GM12878 (cell line): ENCODE results near the gene SOS1. TPM values are rescaled to one million over a fixed set of nuclear protein-coding genes. Genes with fewer than 3 reads are reported as not detected.

Experiments
- BRCA1 ChIP-seq: IDR thresholded peaks from 2 replicates; pipeline ENCODE4 v1.6.1; 2011; ENCODE audit warnings: low read depth, low read length, improper control_type of control experiment
- CHD1 ChIP-seq: IDR thresholded peaks from 2 replicates; pipeline ENCODE4 v1.6.1; 2012; ENCODE audit warnings: low read depth, low read length, improper control_type of control experiment
- ETV6 ChIP-seq, 2 experiments: fragments of 450-650 bp in 1 of 2; IDR thresholded peaks in 1 of 2; conservative IDR thresholded peaks in 1 of 2; 2 replicates each; pipeline ENCODE4 v1.6.1; 2014; ENCODE audit warnings: antibody characterized with exemption in 1 of 2, borderline replicate concordance in 1 of 2, low read depth in 1 of 2, mild to moderate bottlenecking in 1 of 2, moderate library complexity in 1 of 2
- SUPT20H ChIP-seq: IDR thresholded peaks from 2 replicates; pipeline ENCODE4 v1.6.1; 2011; ENCODE audit warnings: low read depth, mild to moderate bottlenecking, low read length, moderate library complexity, borderline replicate concordance; ENCODE audit not compliant: control insufficient read depth
- TBL1XR1 ChIP-seq: IDR thresholded peaks from 2 replicates; pipeline ENCODE4 v1.6.1; 2012; ENCODE audit warnings: low read depth, low read length, improper control_type of control experiment
- TCF3 ChIP-seq: IDR thresholded peaks from 2 replicates; pipeline ENCODE4 v1.6.1; 2012; ENCODE audit warnings: low read depth, mild to moderate bottlenecking, low read length, borderline replicate concordance; ENCODE audit not compliant: insufficient read depth
- polyA plus RNA-seq, 11 experiments: library from polyadenylated mRNA; depleted of rRNA in 4 of 11; unstranded in 6 of 11; stranded (reverse) in 5 of 11; fragments of >200 nt; fragmentation: Nextera tagmentation in 4 of 11; fragmentation: Illumina TruSeq in 1 of 11; extraction: Ambion mirVana in 4 of 11; extraction: Trizol in 1 of 11; gene quantifications; 1 replicate in 1 of 11; 2 replicates in 10 of 11; pipeline versions ENCODE4 v1.2.1 to v1.2.3, GENCODE V29; 2011 to 2016; ENCODE audit warnings: inconsistent platforms in 2 of 11, missing spikeins in 2 of 11, low read depth in 1 of 11
- total RNA-seq, 4 experiments: library from RNA; depleted of rRNA in 3 of 4; stranded (reverse); fragments of >200 nt in 3 of 4; fragmentation: Illumina TruSeq in 1 of 4; extraction: Trizol in 1 of 4; gene quantifications; 2 replicates each; pipeline versions ENCODE4 v1.2.1 to v1.2.3, GENCODE V29; 2013 to 2021
- TF ChIP-seq, protein P1 (sequence below): fragments of 450-650 bp; IDR thresholded peaks from 2 replicates; pipeline ENCODE4 v1.6.1; 2017; ENCODE audit warnings: antibody characterized with exemption, mild to moderate bottlenecking, moderate library complexity
- TF ChIP-seq, protein P2 (sequence below): fragments of 150-350 bp; IDR thresholded peaks from 2 replicates; pipeline ENCODE4 v1.6.1; 2014; ENCODE audit warnings: mild to moderate bottlenecking, low read depth, low read length
- TF ChIP-seq, protein P3 (sequence below): fragments of 450-650 bp; IDR thresholded peaks from 2 replicates; pipeline ENCODE4 v1.6.1; 2018; ENCODE audit warnings: borderline replicate concordance, mild to moderate bottlenecking; ENCODE audit not compliant: partially characterized antibody
- TF ChIP-seq, protein P4 (sequence below): IDR thresholded peaks from 2 replicates; pipeline ENCODE4 v1.6.1; 2012; ENCODE audit warnings: low read depth, low read length, improper control_type of control experiment
- TF ChIP-seq, protein P5 (sequence below): IDR thresholded peaks from 2 replicates; pipeline ENCODE4 v1.6.1; 2011; ENCODE audit warnings: mild to moderate bottlenecking, low read depth, low read length, moderate library complexity; ENCODE audit not compliant: insufficient replicate concordance

SOS1 gene
- total and polyA plus RNA-seq, 10 of the 15 experiments (the other 5 are each of a cell fraction or from before 2014, with no cell fraction given): 2.1 to 24.1 (median 8.5) TPM

DNA sequence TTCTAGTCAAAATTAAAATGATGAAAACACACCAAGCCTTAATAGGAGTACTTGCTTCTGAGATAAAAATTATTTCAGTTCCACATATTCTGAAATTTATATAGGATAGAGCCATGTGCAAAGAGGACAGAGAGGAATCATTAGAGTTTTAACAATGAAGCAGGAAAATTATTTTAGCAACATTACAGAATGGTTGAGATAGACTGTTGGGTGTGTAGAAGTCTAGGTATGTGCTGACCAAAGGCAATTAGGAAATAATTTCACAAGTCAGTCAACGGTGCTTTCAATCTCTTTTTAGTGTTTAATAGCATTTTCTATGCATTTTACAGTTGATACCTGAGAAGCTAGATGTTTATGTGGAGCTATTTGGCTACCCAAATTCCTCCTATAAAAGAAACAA, 25.2 kb downstream of the SOS1 start (continued):
- TF ChIP-seq, protein P1, sequence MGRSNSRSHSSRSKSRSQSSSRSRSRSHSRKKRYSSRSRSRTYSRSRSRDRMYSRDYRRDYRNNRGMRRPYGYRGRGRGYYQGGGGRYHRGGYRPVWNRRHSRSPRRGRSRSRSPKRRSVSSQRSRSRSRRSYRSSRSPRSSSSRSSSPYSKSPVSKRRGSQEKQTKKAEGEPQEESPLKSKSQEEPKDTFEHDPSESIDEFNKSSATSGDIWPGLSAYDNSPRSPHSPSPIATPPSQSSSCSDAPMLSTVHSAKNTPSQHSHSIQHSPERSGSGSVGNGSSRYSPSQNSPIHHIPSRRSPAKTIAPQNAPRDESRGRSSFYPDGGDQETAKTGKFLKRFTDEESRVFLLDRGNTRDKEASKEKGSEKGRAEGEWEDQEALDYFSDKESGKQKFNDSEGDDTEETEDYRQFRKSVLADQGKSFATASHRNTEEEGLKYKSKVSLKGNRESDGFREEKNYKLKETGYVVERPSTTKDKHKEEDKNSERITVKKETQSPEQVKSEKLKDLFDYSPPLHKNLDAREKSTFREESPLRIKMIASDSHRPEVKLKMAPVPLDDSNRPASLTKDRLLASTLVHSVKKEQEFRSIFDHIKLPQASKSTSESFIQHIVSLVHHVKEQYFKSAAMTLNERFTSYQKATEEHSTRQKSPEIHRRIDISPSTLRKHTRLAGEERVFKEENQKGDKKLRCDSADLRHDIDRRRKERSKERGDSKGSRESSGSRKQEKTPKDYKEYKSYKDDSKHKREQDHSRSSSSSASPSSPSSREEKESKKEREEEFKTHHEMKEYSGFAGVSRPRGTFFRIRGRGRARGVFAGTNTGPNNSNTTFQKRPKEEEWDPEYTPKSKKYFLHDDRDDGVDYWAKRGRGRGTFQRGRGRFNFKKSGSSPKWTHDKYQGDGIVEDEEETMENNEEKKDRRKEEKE: no peak
- TF ChIP-seq TCF3: no peak
- no peak for TF ChIP-seq CHD1
- TF ChIP-seq ETV6 (conservative IDR thresholded peaks at IDR 0.05 in 1 of 2, IDR thresholded peaks at IDR 0.05 in 1 of 2; ENCODE audit: borderline replicate concordance in 1 of 2, low read depth in 1 of 2): no peak
- TF ChIP-seq, protein P2, sequence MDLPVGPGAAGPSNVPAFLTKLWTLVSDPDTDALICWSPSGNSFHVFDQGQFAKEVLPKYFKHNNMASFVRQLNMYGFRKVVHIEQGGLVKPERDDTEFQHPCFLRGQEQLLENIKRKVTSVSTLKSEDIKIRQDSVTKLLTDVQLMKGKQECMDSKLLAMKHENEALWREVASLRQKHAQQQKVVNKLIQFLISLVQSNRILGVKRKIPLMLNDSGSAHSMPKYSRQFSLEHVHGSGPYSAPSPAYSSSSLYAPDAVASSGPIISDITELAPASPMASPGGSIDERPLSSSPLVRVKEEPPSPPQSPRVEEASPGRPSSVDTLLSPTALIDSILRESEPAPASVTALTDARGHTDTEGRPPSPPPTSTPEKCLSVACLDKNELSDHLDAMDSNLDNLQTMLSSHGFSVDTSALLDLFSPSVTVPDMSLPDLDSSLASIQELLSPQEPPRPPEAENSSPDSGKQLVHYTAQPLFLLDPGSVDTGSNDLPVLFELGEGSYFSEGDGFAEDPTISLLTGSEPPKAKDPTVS: no peak
- TF ChIP-seq TBL1XR1: no peak
- no peak for TF ChIP-seq BRCA1
- TF ChIP-seq, protein P3, sequence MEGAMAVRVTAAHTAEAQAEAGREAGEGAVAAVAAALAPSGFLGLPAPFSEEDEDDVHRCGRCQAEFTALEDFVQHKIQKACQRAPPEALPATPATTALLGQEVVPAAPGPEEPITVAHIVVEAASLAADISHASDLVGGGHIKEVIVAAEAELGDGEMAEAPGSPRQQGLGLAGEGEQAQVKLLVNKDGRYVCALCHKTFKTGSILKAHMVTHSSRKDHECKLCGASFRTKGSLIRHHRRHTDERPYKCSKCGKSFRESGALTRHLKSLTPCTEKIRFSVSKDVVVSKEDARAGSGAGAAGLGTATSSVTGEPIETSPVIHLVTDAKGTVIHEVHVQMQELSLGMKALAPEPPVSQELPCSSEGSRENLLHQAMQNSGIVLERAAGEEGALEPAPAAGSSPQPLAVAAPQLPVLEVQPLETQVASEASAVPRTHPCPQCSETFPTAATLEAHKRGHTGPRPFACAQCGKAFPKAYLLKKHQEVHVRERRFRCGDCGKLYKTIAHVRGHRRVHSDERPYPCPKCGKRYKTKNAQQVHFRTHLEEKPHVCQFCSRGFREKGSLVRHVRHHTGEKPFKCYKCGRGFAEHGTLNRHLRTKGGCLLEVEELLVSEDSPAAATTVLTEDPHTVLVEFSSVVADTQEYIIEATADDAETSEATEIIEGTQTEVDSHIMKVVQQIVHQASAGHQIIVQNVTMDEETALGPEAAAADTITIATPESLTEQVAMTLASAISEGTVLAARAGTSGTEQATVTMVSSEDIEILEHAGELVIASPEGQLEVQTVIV: no peak
- no peak for TF ChIP-seq SUPT20H
- TF ChIP-seq, protein P4, sequence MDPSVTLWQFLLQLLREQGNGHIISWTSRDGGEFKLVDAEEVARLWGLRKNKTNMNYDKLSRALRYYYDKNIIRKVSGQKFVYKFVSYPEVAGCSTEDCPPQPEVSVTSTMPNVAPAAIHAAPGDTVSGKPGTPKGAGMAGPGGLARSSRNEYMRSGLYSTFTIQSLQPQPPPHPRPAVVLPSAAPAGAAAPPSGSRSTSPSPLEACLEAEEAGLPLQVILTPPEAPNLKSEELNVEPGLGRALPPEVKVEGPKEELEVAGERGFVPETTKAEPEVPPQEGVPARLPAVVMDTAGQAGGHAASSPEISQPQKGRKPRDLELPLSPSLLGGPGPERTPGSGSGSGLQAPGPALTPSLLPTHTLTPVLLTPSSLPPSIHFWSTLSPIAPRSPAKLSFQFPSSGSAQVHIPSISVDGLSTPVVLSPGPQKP: no peak
- TF ChIP-seq, protein P5, sequence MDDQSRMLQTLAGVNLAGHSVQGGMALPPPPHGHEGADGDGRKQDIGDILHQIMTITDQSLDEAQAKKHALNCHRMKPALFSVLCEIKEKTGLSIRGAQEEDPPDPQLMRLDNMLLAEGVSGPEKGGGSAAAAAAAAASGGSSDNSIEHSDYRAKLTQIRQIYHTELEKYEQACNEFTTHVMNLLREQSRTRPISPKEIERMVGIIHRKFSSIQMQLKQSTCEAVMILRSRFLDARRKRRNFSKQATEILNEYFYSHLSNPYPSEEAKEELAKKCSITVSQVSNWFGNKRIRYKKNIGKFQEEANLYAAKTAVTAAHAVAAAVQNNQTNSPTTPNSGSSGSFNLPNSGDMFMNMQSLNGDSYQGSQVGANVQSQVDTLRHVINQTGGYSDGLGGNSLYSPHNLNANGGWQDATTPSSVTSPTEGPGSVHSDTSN: no peak
